Measurements from ENCODE around the gene SRGN.

DNA sequence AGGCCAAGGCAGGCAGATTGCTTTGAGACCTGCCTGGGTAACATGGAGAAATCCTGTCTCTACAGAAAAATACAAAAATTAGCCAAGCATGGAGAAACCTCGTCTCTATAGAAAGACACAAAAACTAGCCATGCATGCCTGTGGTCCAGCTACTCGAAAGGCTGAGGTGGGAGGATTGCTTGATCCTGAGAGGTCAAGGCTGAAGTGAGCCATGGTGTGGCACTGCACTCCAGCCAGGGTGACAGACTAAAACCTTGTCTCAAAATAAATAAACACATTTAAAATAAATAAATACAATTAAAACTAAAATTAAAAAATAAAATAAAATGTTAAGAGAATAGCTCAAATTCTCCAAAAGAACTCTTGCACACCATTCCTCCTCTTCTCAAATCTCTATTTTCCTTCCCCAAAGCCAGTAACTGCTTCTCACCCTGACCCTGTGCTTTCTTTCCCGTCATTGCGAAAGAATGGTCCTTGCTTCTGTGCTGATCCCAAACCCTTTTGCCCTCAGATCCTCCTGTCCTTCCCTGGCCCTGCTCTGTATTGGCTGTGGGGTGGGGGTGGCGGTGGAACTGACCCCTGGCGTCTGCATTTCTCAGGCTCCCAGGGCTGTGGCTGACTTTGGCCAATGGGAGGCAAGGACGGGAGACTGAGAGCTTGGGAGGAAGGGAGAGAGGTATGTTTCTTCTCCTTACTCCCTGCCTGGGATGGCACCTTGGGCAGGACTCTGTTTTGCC, 12.4 kb downstream of the SRGN start:
- TF ChIP-seq POLR2AphosphoS5 (IDR thresholded peaks at IDR 0.05; ENCODE audit: low read depth) (peak; percentile 55; the same call in 1 of the 2 replicates), GABPA (IDR thresholded peaks at IDR 0.05; ENCODE audit: low read depth) (no peak), SPI1 (IDR thresholded peaks at IDR 0.05; ENCODE audit: borderline replicate concordance, low read depth) (no peak)
- TF ChIP-seq, protein P1, sequence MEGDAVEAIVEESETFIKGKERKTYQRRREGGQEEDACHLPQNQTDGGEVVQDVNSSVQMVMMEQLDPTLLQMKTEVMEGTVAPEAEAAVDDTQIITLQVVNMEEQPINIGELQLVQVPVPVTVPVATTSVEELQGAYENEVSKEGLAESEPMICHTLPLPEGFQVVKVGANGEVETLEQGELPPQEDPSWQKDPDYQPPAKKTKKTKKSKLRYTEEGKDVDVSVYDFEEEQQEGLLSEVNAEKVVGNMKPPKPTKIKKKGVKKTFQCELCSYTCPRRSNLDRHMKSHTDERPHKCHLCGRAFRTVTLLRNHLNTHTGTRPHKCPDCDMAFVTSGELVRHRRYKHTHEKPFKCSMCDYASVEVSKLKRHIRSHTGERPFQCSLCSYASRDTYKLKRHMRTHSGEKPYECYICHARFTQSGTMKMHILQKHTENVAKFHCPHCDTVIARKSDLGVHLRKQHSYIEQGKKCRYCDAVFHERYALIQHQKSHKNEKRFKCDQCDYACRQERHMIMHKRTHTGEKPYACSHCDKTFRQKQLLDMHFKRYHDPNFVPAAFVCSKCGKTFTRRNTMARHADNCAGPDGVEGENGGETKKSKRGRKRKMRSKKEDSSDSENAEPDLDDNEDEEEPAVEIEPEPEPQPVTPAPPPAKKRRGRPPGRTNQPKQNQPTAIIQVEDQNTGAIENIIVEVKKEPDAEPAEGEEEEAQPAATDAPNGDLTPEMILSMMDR (IDR thresholded peaks at IDR 0.05; ENCODE audit: insufficient read depth, low read length): no peak
- TF ChIP-seq, protein P2, sequence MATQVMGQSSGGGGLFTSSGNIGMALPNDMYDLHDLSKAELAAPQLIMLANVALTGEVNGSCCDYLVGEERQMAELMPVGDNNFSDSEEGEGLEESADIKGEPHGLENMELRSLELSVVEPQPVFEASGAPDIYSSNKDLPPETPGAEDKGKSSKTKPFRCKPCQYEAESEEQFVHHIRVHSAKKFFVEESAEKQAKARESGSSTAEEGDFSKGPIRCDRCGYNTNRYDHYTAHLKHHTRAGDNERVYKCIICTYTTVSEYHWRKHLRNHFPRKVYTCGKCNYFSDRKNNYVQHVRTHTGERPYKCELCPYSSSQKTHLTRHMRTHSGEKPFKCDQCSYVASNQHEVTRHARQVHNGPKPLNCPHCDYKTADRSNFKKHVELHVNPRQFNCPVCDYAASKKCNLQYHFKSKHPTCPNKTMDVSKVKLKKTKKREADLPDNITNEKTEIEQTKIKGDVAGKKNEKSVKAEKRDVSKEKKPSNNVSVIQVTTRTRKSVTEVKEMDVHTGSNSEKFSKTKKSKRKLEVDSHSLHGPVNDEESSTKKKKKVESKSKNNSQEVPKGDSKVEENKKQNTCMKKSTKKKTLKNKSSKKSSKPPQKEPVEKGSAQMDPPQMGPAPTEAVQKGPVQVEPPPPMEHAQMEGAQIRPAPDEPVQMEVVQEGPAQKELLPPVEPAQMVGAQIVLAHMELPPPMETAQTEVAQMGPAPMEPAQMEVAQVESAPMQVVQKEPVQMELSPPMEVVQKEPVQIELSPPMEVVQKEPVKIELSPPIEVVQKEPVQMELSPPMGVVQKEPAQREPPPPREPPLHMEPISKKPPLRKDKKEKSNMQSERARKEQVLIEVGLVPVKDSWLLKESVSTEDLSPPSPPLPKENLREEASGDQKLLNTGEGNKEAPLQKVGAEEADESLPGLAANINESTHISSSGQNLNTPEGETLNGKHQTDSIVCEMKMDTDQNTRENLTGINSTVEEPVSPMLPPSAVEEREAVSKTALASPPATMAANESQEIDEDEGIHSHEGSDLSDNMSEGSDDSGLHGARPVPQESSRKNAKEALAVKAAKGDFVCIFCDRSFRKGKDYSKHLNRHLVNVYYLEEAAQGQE (IDR thresholded peaks at IDR 0.05; ENCODE audit: insufficient replicate concordance, low read depth): no peak

All from HL-60 (cell line).